K562 (cell line): Measurements from ENCODE around the gene ACHE. TPM values are rescaled to one million over a fixed set of nuclear protein-coding genes. Genes with fewer than 3 reads are reported as not detected.

Experiments
- ASH1L ChIP-seq: fragments of 450-650 bp; IDR thresholded peaks from 2 replicates; pipeline ENCODE4 v1.6.1; 2018; ENCODE audit warnings: borderline replicate concordance, mild to moderate bottlenecking, low read depth; ENCODE audit not compliant: partially characterized antibody
- BHLHE40 ChIP-seq: IDR thresholded peaks from 2 replicates; pipeline ENCODE4 v1.6.1; 2011; ENCODE audit warnings: low read length, improper control_type of control experiment
- HINFP ChIP-seq: fragments of 450-650 bp; conservative IDR thresholded peaks from 2 replicates; pipeline ENCODE4 v1.6.1; 2016; ENCODE audit warnings: missing genetic modification characterization, low read depth, mild to moderate bottlenecking, control low read depth, missing compliant biosample characterization
- HMGN3 ChIP-seq: IDR thresholded peaks from 2 replicates; pipeline ENCODE4 v1.6.1; 2011; ENCODE audit warnings: borderline replicate concordance, low read depth, mild to moderate bottlenecking, mixed read lengths, low read length; ENCODE audit not compliant: insufficient read length; ENCODE audit errors: extremely low read depth
- HNRNPH1 ChIP-seq: fragments of 200-400 bp; formaldehyde crosslinking; optimal IDR thresholded peaks from 2 replicates; pipeline ENCODE3; 2017; ENCODE audit warnings: low read depth, mild to moderate bottlenecking, low read length, moderate library complexity
- KDM5B ChIP-seq: fragments of 200-600 bp; sonication (generic); IDR thresholded peaks from 2 replicates; pipeline ENCODE4 v1.6.1; 2012; ENCODE audit warnings: low read depth, mild to moderate bottlenecking, moderate library complexity, low read length, control low read depth, inconsistent platforms; ENCODE audit not compliant: insufficient replicate concordance
- MTA2 ChIP-seq: fragments of 450-650 bp; IDR thresholded peaks from 2 replicates; pipeline ENCODE4 v1.6.1; 2016; ENCODE audit warnings: low read depth
- NR1H2 ChIP-seq: sonication (generic); formaldehyde crosslinking; IDR thresholded peaks from 2 replicates; pipeline ENCODE4 v1.4.0; 2020; ENCODE audit warnings: mild to moderate bottlenecking, missing genetic modification reagents
- NR2C2 ChIP-seq, 2 experiments: fragments of 200-800 bp in 1 of 2; sonication (Bioruptor generic) in 1 of 2; sonication (generic) in 1 of 2; formaldehyde crosslinking in 1 of 2; IDR thresholded peaks; 2 replicates each; pipeline versions ENCODE4 v1.6.1 to v1.8.0; 2016 to 2022; ENCODE audit warnings: mild to moderate bottlenecking in 1 of 2, missing compliant biosample characterization in 1 of 2, missing genetic modification characterization in 1 of 2, missing genetic modification reagents in 1 of 2
- PCBP2 ChIP-seq: fragments of 200-400 bp; formaldehyde crosslinking; IDR thresholded peaks from 2 replicates; pipeline ENCODE4 v1.6.1; 2018; ENCODE audit warnings: low read length, low read depth, mild to moderate bottlenecking, moderate library complexity; ENCODE audit not compliant: poor library complexity, severe bottlenecking
- PHB ChIP-seq: fragments of 250-450 bp; sonication (Bioruptor Pico); IDR thresholded peaks from 2 replicates; pipeline ENCODE4 v1.5.0; 2021
- PHF20 ChIP-seq: fragments of 450-650 bp; IDR thresholded peaks from 2 replicates; pipeline ENCODE4 v1.6.1; 2018; ENCODE audit not compliant: partially characterized antibody
- SAFB ChIP-seq: fragments of 200-400 bp; formaldehyde crosslinking; IDR thresholded peaks from 2 replicates; pipeline ENCODE4 v1.6.1; 2017; ENCODE audit warnings: low read depth, low read length, borderline replicate concordance
- SPI1 ChIP-seq: IDR thresholded peaks from 2 replicates; pipeline ENCODE4 v1.6.1; 2011; ENCODE audit warnings: low read depth, low read length, control low read depth, borderline replicate concordance
- SUPT5H ChIP-seq: fragments of 450-650 bp; IDR thresholded peaks from 2 replicates; pipeline ENCODE4 v1.6.1; 2016
- U2AF2 ChIP-seq: fragments of 200-400 bp; formaldehyde crosslinking; optimal IDR thresholded peaks from 2 replicates; pipeline ENCODE3; 2017; ENCODE audit warnings: low read depth, mild to moderate bottlenecking, low read length
- ZNF274 ChIP-seq: IDR thresholded peaks from 2 replicates; pipeline ENCODE4 v1.6.1; 2011; ENCODE audit warnings: low read depth, mild to moderate bottlenecking, low read length, moderate library complexity, borderline replicate concordance
- ZNF41 ChIP-seq: fragments of 250-450 bp; sonication (Bioruptor Pico); conservative IDR thresholded peaks from 2 replicates; pipeline ENCODE4 v1.4.0; 2020; ENCODE audit warnings: mild to moderate bottlenecking
- ZNF717 ChIP-seq: fragments of 250-450 bp; sonication (Bioruptor Pico); IDR thresholded peaks from 2 replicates; pipeline ENCODE4 v1.5.0; 2021
- polyA plus RNA-seq, 8 experiments: library from polyadenylated mRNA; depleted of rRNA in 4 of 8; stranded (reverse) in 5 of 8; unstranded in 3 of 8; fragments of >200 nt; fragmentation: Nextera tagmentation in 2 of 8; fragmentation: Illumina TruSeq in 1 of 8; extraction: Ambion mirVana in 2 of 8; extraction: Trizol in 1 of 8; gene quantifications; 2 replicates each; pipeline versions ENCODE4 v1.2.1 to v1.2.3, GENCODE V29; 2011 to 2014; ENCODE audit warnings: inconsistent platforms in 1 of 8, missing spikeins in 1 of 8
- total RNA-seq, 7 experiments: library from RNA; depleted of rRNA in 6 of 7; stranded (reverse); fragments of >200 nt in 6 of 7; fragmentation: Illumina TruSeq in 2 of 7; extraction: Trizol in 2 of 7; gene quantifications; 2 replicates each; pipeline versions ENCODE4 v1.2.1 to v1.2.3, GENCODE V29; 2011 to 2021; ENCODE audit warnings: low replicate concordance in 1 of 7
- TF ChIP-seq, protein P1 (sequence below), 2 experiments: fragments of 450-650 bp; IDR thresholded peaks; 2 replicates each; pipeline ENCODE4 v1.6.1; 2018; ENCODE audit warnings: mild to moderate bottlenecking in 2 of 2, low read depth in 1 of 2; ENCODE audit not compliant: partially characterized antibody in 2 of 2

The ACHE gene
- total and polyA plus RNA-seq, 9 of the 15 experiments (the other 6 are each of a cell fraction or from before 2014, with no cell fraction given) = 0.04 to 8.8 (median 1.9) TPM

- TF ChIP-seq HINFP (tag) (no peak), ZNF717 (CRISPR knock-in tag) (no peak), SPI1 (peak; percentile 69), U2AF2 (no peak), PHB (CRISPR knock-in tag) (peak; percentile 51; the same call in 1 of the 2 replicates), BHLHE40 (peak; percentile 59), KDM5B (peak; percentile 91), ASH1L (no peak), PCBP2 (no peak), HMGN3 (peak; percentile 91), ZNF274 (no peak), MTA2 (no peak), HNRNPH1 (no peak), ZNF41 (CRISPR knock-in tag) (peak; percentile 85), SAFB (no peak), NR2C2 (CRISPR knock-in tag; IDR thresholded peaks at IDR 0.05) (peak; percentile 63; the same call in 1 of the 2 replicates), NR2C2 (tag; IDR thresholded peaks at IDR 0.05) (peak; percentile 78; the same call in 1 of the 2 replicates), SUPT5H (peak; percentile 98), PHF20 (peak; percentile 98), NR1H2 (CRISPR knock-in tag) (peak; percentile 33; the same call in 1 of the 2 replicates)
- TF ChIP-seq, protein P1, sequence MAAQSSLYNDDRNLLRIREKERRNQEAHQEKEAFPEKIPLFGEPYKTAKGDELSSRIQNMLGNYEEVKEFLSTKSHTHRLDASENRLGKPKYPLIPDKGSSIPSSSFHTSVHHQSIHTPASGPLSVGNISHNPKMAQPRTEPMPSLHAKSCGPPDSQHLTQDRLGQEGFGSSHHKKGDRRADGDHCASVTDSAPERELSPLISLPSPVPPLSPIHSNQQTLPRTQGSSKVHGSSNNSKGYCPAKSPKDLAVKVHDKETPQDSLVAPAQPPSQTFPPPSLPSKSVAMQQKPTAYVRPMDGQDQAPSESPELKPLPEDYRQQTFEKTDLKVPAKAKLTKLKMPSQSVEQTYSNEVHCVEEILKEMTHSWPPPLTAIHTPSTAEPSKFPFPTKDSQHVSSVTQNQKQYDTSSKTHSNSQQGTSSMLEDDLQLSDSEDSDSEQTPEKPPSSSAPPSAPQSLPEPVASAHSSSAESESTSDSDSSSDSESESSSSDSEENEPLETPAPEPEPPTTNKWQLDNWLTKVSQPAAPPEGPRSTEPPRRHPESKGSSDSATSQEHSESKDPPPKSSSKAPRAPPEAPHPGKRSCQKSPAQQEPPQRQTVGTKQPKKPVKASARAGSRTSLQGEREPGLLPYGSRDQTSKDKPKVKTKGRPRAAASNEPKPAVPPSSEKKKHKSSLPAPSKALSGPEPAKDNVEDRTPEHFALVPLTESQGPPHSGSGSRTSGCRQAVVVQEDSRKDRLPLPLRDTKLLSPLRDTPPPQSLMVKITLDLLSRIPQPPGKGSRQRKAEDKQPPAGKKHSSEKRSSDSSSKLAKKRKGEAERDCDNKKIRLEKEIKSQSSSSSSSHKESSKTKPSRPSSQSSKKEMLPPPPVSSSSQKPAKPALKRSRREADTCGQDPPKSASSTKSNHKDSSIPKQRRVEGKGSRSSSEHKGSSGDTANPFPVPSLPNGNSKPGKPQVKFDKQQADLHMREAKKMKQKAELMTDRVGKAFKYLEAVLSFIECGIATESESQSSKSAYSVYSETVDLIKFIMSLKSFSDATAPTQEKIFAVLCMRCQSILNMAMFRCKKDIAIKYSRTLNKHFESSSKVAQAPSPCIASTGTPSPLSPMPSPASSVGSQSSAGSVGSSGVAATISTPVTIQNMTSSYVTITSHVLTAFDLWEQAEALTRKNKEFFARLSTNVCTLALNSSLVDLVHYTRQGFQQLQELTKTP (IDR thresholded peaks at IDR 0.05; ENCODE audit: low read depth in 1 of 2, partially characterized antibody in 2 of 2) = peak; percentile 55 to 87
Observed at GRCh38 chr7:100874577-100875355, 20.9 kb downstream of the ACHE start, which contains the start of gene SRRT (continued).
